Transverse colon (tissue), 4 donors: ENCODE data around the gene MATN1.
A peak's percentile ranks its signal among the peaks of the same experiment; 100 is the strongest.

Source experiments
- CTCF ChIP-seq, 5 experiments: fragments of 200-600 bp in 3 of 5; fragments of 450-650 bp in 2 of 5; sonication (generic) in 3 of 5; IDR thresholded peaks; 1 replicate in 2 of 5; 2 replicates in 3 of 5; pipeline ENCODE4 v1.5.1; 2016 to 2017; ENCODE audit warnings: antibody characterized with exemption in 5 of 5, inconsistent platforms in 3 of 5, mild to moderate bottlenecking in 2 of 5, moderate library complexity in 1 of 5
- EP300 ChIP-seq: sonication (generic); formaldehyde crosslinking; IDR thresholded peaks from one replicate; pipeline ENCODE4 v1.6.1; 2017; ENCODE audit warnings: antibody characterized with exemption, low read depth
- POLR2A ChIP-seq: fragments of 450-650 bp; IDR thresholded peaks from one replicate; pipeline ENCODE4 v1.6.1; 2016; ENCODE audit warnings: antibody characterized with exemption, mild to moderate bottlenecking, moderate library complexity
- POLR2AphosphoS5 ChIP-seq, 3 donors: sonication (generic); formaldehyde crosslinking; IDR thresholded peaks; one replicate each; pipeline ENCODE4 v1.6.1; 2016; ENCODE audit warnings: antibody characterized with exemption in 3 of 3

- peak in 1 of 5 experiments; percentile 3 for TF ChIP-seq CTCF (IDR thresholded peaks at IDR 0.05)
- TF ChIP-seq EP300: no peak
- TF ChIP-seq POLR2A: no peak
- TF ChIP-seq POLR2AphosphoS5 (IDR thresholded peaks at IDR 0.05): no peak
Observed at GRCh38 chr1:30719406-30720270, 3.7 kb downstream of the MATN1 start.
